ENCODE measurements around the gene TCF4. TPM values are rescaled to one million over a fixed set of nuclear protein-coding genes. Genes with fewer than 3 reads are reported as not detected.

TCF4 gene
- total and polyA plus RNA-seq, 2 experiments from 2014 or later = 77.7 to 89.2 TPM

DNA sequence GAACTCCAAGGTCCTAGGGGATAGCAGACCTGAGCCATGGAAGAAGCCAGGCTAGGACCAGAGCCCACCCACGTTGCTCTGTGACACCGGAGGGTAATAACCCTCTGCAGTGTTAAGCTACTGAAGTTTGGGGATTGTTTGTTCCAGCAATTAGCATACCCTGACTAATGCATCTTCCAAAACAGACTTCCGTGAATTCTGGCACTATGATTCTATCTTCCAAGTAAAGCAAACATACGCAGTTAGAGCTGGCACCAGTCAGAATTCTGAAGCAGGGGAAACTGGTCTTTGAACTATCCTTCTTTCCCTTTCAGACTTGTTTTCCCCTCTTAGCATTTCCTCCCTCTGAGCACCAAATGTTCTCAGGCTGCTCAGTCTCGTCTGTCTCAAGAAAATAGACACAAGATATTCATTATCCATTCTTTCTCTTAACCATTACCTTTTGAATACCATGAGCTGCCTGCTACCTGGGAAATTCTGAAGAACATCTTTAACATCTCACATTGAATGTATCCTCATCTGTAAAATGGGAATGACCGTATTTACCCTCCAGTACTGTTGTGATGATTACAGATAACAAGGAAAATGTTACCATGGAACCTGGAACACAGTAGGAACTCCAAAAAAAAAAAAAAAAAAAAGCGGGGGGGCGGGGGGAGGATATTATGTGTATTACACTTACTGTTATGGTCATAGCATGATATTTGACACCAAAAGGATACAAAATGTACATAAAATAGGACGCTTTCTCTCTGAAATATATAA is 108.2 kb downstream of the TCF4 start:
- Histone ChIP-seq H3K4me1 (ENCODE audit: insufficient read depth) (peaks cover 7% of the 10 kb centered on the region; the same call in 1 of the 2 replicates), H3K79me2 (replicated peaks; ENCODE audit: insufficient read depth) (peaks cover 81% of the 10 kb centered on the region), H3K4me3 (no peak overlapping the region), H3F3A (replicated peaks; ENCODE audit: low read depth) (no peaks in the 10 kb centered on the region), H3K4me2 (no peak overlapping the region), H3K27ac (ENCODE audit: low read depth) (no peak overlapping the region), H2AFZ (no peak overlapping the region), H3K27me3 (ENCODE audit: insufficient read depth) (no peaks in the 10 kb centered on the region), H4K20me1 (replicated peaks; ENCODE audit: insufficient read depth) (no peaks in the 10 kb centered on the region), H3K9me2 (ENCODE audit: insufficient read depth) (0 out of 2 replicates have a peak, but pooled peaks cover 2% of the 10 kb centered on the region), H3K36me3 (ENCODE audit: insufficient read depth) (no peaks in the 10 kb centered on the region)
- DNase-seq (ENCODE audit: low spot score) (no peak), ATAC-seq (peak; percentile 29; the same call in 1 of the 3 replicates)
- TF ChIP-seq JUNB (IDR thresholded peaks at IDR 0.05; ENCODE audit: unreplicated experiment) (no peak), EZH2 (IDR thresholded peaks at IDR 0.05; ENCODE audit: low read depth, unreplicated experiment) (no peak), CREB1 (CRISPR knock-in tag; IDR thresholded peaks at IDR 0.05; ENCODE audit: low read depth) (no peak), NANOG (IDR thresholded peaks at IDR 0.05; ENCODE audit: borderline replicate concordance) (no peak), POLR2AphosphoS5 (IDR thresholded peaks at IDR 0.05; ENCODE audit: low read depth) (no peak), EZH2phosphoT487 (IDR thresholded peaks at IDR 0.05; ENCODE audit: unreplicated experiment) (no peak), ZNF114 (CRISPR knock-in tag; IDR thresholded peaks at IDR 0.05) (no peak), CTCF (conservative IDR thresholded peaks at IDR 0.05; ENCODE audit: low read depth in 2 of 2) (no peak), ZNF331 (CRISPR knock-in tag; IDR thresholded peaks at IDR 0.05; ENCODE audit: low read depth) (no peak), STAT1 (IDR thresholded peaks at IDR 0.05; ENCODE audit: unreplicated experiment) (no peak)
- TF ChIP-seq, protein P1, sequence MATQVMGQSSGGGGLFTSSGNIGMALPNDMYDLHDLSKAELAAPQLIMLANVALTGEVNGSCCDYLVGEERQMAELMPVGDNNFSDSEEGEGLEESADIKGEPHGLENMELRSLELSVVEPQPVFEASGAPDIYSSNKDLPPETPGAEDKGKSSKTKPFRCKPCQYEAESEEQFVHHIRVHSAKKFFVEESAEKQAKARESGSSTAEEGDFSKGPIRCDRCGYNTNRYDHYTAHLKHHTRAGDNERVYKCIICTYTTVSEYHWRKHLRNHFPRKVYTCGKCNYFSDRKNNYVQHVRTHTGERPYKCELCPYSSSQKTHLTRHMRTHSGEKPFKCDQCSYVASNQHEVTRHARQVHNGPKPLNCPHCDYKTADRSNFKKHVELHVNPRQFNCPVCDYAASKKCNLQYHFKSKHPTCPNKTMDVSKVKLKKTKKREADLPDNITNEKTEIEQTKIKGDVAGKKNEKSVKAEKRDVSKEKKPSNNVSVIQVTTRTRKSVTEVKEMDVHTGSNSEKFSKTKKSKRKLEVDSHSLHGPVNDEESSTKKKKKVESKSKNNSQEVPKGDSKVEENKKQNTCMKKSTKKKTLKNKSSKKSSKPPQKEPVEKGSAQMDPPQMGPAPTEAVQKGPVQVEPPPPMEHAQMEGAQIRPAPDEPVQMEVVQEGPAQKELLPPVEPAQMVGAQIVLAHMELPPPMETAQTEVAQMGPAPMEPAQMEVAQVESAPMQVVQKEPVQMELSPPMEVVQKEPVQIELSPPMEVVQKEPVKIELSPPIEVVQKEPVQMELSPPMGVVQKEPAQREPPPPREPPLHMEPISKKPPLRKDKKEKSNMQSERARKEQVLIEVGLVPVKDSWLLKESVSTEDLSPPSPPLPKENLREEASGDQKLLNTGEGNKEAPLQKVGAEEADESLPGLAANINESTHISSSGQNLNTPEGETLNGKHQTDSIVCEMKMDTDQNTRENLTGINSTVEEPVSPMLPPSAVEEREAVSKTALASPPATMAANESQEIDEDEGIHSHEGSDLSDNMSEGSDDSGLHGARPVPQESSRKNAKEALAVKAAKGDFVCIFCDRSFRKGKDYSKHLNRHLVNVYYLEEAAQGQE (IDR thresholded peaks at IDR 0.05; ENCODE audit: unreplicated experiment) = no peak
- TF ChIP-seq, protein P2, sequence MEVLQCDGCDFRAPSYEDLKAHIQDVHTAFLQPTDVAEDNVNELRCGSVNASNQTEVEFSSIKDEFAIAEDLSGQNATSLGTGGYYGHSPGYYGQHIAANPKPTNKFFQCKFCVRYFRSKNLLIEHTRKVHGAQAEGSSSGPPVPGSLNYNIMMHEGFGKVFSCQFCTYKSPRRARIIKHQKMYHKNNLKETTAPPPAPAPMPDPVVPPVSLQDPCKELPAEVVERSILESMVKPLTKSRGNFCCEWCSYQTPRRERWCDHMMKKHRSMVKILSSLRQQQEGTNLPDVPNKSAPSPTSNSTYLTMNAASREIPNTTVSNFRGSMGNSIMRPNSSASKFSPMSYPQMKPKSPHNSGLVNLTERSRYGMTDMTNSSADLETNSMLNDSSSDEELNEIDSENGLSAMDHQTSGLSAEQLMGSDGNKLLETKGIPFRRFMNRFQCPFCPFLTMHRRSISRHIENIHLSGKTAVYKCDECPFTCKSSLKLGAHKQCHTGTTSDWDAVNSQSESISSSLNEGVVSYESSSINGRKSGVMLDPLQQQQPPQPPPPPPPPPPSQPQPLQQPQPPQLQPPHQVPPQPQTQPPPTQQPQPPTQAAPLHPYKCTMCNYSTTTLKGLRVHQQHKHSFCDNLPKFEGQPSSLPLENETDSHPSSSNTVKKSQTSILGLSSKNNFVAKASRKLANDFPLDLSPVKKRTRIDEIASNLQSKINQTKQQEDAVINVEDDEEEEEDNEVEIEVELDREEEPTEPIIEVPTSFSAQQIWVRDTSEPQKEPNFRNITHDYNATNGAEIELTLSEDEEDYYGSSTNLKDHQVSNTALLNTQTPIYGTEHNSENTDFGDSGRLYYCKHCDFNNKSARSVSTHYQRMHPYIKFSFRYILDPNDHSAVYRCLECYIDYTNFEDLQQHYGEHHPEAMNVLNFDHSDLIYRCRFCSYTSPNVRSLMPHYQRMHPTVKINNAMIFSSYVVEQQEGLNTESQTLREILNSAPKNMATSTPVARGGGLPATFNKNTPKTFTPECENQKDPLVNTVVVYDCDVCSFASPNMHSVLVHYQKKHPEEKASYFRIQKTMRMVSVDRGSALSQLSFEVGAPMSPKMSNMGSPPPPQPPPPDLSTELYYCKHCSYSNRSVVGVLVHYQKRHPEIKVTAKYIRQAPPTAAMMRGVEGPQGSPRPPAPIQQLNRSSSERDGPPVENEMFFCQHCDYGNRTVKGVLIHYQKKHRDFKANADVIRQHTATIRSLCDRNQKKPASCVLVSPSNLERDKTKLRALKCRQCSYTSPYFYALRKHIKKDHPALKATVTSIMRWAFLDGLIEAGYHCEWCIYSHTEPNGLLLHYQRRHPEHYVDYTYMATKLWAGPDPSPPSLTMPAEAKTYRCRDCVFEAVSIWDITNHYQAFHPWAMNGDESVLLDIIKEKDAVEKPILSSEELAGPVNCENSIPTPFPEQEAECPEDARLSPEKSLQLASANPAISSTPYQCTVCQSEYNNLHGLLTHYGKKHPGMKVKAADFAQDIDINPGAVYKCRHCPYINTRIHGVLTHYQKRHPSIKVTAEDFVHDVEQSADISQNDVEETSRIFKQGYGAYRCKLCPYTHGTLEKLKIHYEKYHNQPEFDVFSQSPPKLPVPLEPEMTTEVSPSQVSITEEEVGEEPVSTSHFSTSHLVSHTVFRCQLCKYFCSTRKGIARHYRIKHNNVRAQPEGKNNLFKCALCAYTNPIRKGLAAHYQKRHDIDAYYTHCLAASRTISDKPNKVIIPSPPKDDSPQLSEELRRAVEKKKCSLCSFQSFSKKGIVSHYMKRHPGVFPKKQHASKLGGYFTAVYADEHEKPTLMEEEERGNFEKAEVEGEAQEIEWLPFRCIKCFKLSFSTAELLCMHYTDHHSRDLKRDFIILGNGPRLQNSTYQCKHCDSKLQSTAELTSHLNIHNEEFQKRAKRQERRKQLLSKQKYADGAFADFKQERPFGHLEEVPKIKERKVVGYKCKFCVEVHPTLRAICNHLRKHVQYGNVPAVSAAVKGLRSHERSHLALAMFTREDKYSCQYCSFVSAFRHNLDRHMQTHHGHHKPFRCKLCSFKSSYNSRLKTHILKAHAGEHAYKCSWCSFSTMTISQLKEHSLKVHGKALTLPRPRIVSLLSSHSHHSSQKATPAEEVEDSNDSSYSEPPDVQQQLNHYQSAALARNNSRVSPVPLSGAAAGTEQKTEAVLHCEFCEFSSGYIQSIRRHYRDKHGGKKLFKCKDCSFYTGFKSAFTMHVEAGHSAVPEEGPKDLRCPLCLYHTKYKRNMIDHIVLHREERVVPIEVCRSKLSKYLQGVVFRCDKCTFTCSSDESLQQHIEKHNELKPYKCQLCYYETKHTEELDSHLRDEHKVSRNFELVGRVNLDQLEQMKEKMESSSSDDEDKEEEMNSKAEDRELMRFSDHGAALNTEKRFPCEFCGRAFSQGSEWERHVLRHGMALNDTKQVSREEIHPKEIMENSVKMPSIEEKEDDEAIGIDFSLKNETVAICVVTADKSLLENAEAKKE (CRISPR knock-in tag; IDR thresholded peaks at IDR 0.05) = no peak
- TF ChIP-seq, protein P3, sequence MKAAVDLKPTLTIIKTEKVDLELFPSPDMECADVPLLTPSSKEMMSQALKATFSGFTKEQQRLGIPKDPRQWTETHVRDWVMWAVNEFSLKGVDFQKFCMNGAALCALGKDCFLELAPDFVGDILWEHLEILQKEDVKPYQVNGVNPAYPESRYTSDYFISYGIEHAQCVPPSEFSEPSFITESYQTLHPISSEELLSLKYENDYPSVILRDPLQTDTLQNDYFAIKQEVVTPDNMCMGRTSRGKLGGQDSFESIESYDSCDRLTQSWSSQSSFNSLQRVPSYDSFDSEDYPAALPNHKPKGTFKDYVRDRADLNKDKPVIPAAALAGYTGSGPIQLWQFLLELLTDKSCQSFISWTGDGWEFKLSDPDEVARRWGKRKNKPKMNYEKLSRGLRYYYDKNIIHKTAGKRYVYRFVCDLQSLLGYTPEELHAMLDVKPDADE (IDR thresholded peaks at IDR 0.05) = no peak
- Mint-ChIP-seq H3K4me1 (peaks cover 40% of the 10 kb centered on the region), H3K27me3 (ENCODE audit: insufficient read depth, low read depth, poor library complexity) (no peaks in the 10 kb centered on the region), H3K9me3 (no peaks in the 10 kb centered on the region), H3K4me3 (no peak overlapping the region), H3K36me3 (ENCODE audit: low read depth) (peaks cover 11% of the 10 kb centered on the region; the same call in 2 of the 3 replicates), H3K27ac (no peak overlapping the region)

Measured in GM23338 (cell line).